Inflammatory macrophage treated with lipopolysaccharide for 1 hour (primary cell): ENCODE data around the gene CSNK1D.

Experiments used
- DNase-seq, 2 donors: peaks; one replicate each; pipeline ENCODE4 v3.0.0-alpha.2; 2020 to 2022

CSNK1D gene

GRCh38 chr17:82238472-82239201 lies 34.9 kb downstream of the CSNK1D start:
- peak; percentile 85 for DNase-seq

- DNase-seq = no peak
Observed at GRCh38 chr17:82237746-82238471, 35.6 kb downstream of the CSNK1D start.

- no peak for DNase-seq
Observed at GRCh38 chr17:82237083-82237745, 36.3 kb downstream of the CSNK1D start.

- peak in 1 of 2 donors; percentile 72 for DNase-seq
Observed at GRCh38 chr17:82236142-82236971, 37.1 kb downstream of the CSNK1D start.

GRCh38 chr17:82235775-82236141 lies 37.7 kb downstream of the CSNK1D start:
- peak in 1 of 2 donors; percentile 46 for DNase-seq

- no peak for DNase-seq
Observed at GRCh38 chr17:82235056-82235774, 38.3 kb downstream of the CSNK1D start.

GRCh38 chr17:82234211-82235055 lies 39.1 kb downstream of the CSNK1D start:
- DNase-seq = no peak

- no peak for DNase-seq
Observed at GRCh38 chr17:82232876-82233785, 40.4 kb downstream of the CSNK1D start.

- DNase-seq = no peak
Observed at GRCh38 chr17:82232322-82232820, 41.1 kb downstream of the CSNK1D start.

- DNase-seq = peak; percentile 71 to 77
Observed at GRCh38 chr17:82231562-82232321, 41.8 kb downstream of the CSNK1D start.

- DNase-seq = no peak
Observed at GRCh38 chr17:82231312-82231561, 42.3 kb downstream of the CSNK1D start.

- DNase-seq = peak; percentile 67 to 82
Observed at GRCh38 chr17:82230609-82231311, 42.7 kb downstream of the CSNK1D start.

- DNase-seq = peak in 1 of 2 donors; percentile 10
Observed at GRCh38 chr17:82229698-82230608, 43.5 kb downstream of the CSNK1D start.

GRCh38 chr17:82228842-82229697 lies 44.4 kb downstream of the CSNK1D start, which contains the start of gene SLC16A3:
SLC16A3 (plus strand) TSS chr17:82229042; CDS start chr17:82236009, 6,967 bp downstream.
- DNase-seq = peak; percentile 55 to 66

GRCh38 chr17:82228278-82228841 lies 45.1 kb downstream of the CSNK1D start:
- no peak for DNase-seq

- DNase-seq = no peak
Observed at GRCh38 chr17:82227629-82228277, 45.7 kb downstream of the CSNK1D start.
